ENCODE results near the gene PLEKHA1.

DNA sequence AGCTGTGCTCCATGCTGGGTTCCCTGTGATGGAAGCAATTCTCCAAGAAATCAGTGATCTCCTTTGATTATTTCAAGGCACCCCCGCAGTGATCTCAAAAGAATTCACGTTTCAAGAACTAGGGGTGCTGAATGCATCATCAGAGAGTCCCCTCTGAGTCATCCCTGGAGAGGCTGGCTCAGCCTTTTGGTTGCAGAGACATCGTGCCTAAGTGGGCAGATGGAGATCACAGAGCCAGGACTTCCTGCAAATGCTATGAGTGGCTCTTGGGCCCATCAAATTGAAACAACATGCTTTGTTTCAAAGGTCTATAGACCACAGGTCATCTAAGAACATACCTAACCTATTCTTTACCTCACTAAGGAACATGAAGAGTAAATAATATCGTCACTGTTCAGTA is 41.5 kb upstream of the PLEKHA1 start:
- TF ChIP-seq, protein P1, sequence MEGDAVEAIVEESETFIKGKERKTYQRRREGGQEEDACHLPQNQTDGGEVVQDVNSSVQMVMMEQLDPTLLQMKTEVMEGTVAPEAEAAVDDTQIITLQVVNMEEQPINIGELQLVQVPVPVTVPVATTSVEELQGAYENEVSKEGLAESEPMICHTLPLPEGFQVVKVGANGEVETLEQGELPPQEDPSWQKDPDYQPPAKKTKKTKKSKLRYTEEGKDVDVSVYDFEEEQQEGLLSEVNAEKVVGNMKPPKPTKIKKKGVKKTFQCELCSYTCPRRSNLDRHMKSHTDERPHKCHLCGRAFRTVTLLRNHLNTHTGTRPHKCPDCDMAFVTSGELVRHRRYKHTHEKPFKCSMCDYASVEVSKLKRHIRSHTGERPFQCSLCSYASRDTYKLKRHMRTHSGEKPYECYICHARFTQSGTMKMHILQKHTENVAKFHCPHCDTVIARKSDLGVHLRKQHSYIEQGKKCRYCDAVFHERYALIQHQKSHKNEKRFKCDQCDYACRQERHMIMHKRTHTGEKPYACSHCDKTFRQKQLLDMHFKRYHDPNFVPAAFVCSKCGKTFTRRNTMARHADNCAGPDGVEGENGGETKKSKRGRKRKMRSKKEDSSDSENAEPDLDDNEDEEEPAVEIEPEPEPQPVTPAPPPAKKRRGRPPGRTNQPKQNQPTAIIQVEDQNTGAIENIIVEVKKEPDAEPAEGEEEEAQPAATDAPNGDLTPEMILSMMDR (conservative IDR thresholded peaks at IDR 0.05; ENCODE audit: low read length): no peak
- no peak for TF ChIP-seq EZH2phosphoT487 (IDR thresholded peaks at IDR 0.05; ENCODE audit: borderline replicate concordance, low read depth, low read length)

Data from OCI-LY7 (cell line).